ENCODE data around the gene MYH7B. TPM values are rescaled to one million over a fixed set of nuclear protein-coding genes. Genes with fewer than 3 reads are reported as not detected.

The MYH7B gene
- total RNA-seq, 1 donor from 2014 or later: under 0.01 TPM

- Histone ChIP-seq H3K36me3 (ENCODE audit: control insufficient read depth, insufficient read depth, low read length) (peaks cover 13% of the 10 kb centered on the region), H3K27me3 (ENCODE audit: control insufficient read depth, insufficient read depth, low read length) (no peaks in the 10 kb centered on the region), H3K4me3 (ENCODE audit: low read depth, low read length) (no peak overlapping the region)
- no peak for FAIRE-seq
- no peak for DNase-seq (ENCODE audit: low read depth)
- TF ChIP-seq, protein P1, sequence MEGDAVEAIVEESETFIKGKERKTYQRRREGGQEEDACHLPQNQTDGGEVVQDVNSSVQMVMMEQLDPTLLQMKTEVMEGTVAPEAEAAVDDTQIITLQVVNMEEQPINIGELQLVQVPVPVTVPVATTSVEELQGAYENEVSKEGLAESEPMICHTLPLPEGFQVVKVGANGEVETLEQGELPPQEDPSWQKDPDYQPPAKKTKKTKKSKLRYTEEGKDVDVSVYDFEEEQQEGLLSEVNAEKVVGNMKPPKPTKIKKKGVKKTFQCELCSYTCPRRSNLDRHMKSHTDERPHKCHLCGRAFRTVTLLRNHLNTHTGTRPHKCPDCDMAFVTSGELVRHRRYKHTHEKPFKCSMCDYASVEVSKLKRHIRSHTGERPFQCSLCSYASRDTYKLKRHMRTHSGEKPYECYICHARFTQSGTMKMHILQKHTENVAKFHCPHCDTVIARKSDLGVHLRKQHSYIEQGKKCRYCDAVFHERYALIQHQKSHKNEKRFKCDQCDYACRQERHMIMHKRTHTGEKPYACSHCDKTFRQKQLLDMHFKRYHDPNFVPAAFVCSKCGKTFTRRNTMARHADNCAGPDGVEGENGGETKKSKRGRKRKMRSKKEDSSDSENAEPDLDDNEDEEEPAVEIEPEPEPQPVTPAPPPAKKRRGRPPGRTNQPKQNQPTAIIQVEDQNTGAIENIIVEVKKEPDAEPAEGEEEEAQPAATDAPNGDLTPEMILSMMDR (IDR thresholded peaks at IDR 0.05; ENCODE audit: insufficient read depth, low read length, severe bottlenecking): no peak
Observed at GRCh38 chr20:34947336-34947735, 8.3 kb upstream of the MYH7B start.

DNA sequence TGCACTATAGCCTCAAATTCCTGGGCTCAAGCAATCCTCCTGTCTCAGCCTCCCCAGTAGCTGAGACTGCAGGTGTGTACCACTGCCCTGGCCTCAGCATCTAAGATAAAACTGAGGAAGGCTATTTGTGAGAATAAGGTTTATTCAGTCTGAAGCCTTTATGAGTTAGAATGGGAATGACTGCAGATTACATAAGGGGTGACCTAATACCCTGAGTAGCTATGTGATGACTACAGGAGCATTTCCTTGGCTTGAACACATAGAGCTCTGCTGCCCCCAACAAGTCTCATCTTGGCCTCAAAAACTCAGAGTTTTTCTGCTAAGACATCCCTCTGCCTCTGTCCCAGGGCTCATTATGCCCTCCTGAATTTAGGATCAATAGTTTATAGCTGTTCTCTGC is 7.6 kb upstream of the MYH7B start:
- DNase-seq (ENCODE audit: low read depth) (peak; percentile 90), FAIRE-seq (no peak)
- H3K4me3 ChIP-seq (ENCODE audit: low read depth, low read length): no peak overlapping the region
- TF ChIP-seq, protein P1 (IDR thresholded peaks at IDR 0.05; ENCODE audit: insufficient read depth, low read length, severe bottlenecking): peak; percentile 19
- H3K36me3 ChIP-seq (ENCODE audit: control insufficient read depth, insufficient read depth, low read length): peaks cover 8% of the 10 kb centered on the region
- H3K27me3 ChIP-seq (ENCODE audit: control insufficient read depth, insufficient read depth, low read length): no peaks in the 10 kb centered on the region

DNA sequence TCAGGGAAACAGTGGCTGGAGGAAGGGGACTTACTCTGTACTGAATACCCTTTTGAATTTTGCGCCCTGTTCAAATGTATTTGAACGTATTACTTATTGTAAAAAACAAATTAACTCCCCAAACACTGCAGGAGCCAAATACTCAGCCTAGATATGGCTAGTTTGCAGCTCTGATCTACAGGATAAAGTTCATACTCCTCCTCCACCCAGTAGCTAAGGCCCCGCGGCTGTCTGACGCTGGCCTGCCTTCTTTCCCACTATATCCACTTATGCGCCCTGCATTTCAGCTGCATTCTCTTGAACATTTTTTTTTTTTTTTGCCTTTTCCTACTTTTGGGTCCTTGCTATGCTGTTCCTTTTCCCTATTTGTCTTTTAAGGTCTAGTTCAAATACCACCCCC is 6.5 kb upstream of the MYH7B start:
- no peak for FAIRE-seq
- H3K36me3 ChIP-seq (ENCODE audit: control insufficient read depth, insufficient read depth, low read length): peaks cover 10% of the 10 kb centered on the region
- DNase-seq (ENCODE audit: low read depth): no peak

DNA sequence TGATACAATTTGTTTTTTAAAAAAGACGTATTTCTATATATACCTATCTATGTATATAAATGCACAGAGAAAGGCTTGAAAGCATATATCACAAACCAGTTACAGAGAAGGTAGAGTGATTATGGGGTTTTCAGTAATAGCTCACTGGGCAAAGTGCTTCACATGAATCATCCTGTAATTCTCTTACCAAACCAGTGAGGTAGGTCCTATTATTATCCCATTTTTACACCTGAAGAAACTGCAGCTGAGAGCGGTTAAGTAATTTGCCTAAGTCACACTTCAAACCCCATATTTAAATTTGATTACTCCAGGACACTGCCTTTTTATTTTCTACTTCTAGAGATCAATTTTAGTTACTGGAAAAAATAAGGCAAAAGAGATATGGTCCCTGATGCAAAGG is 4.4 kb upstream of the MYH7B start:
- TF ChIP-seq, protein P1 (IDR thresholded peaks at IDR 0.05; ENCODE audit: insufficient read depth, low read length, severe bottlenecking): no peak
- H3K4me3 ChIP-seq (ENCODE audit: low read depth, low read length): no peak overlapping the region
- FAIRE-seq (no peak), DNase-seq (ENCODE audit: low read depth) (peak; percentile 65)
- H3K27me3 ChIP-seq (ENCODE audit: control insufficient read depth, insufficient read depth, low read length): no peaks in the 10 kb centered on the region
- H3K36me3 ChIP-seq (ENCODE audit: control insufficient read depth, insufficient read depth, low read length): peaks cover 8% of the 10 kb centered on the region

More for the DNA sequence above, 6.5 kb upstream of the MYH7B start:
- TF ChIP-seq, protein P1 (IDR thresholded peaks at IDR 0.05; ENCODE audit: insufficient read depth, low read length, severe bottlenecking): no peak
- no peaks in the 10 kb centered on the region for H3K27me3 ChIP-seq (ENCODE audit: control insufficient read depth, insufficient read depth, low read length)
- no peak overlapping the region for H3K4me3 ChIP-seq (ENCODE audit: low read depth, low read length)

DNA sequence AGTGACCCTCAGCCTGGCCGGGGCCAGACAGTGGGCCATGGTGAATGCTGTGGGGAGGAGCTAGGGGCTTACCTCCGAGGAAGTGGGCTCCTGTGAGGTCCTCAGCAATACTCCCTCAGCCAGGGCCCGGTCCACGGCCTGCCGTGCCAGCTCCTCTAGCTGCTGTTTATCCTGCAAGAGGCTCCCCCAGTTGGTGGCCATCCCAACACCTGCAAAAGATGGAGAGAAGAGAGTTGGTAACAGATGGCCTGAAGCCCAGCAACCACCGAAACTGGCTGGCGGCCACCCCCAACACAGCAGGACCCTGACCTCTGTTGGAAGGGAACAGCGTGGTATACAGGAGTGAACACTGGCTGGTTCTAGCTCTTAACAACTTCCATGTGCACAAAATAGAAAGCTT is 4.0 kb upstream of the MYH7B start:
- no peak overlapping the region for H3K4me3 ChIP-seq (ENCODE audit: low read depth, low read length)
- no peak for FAIRE-seq
- no peak for DNase-seq (ENCODE audit: low read depth)
- no peaks in the 10 kb centered on the region for H3K27me3 ChIP-seq (ENCODE audit: control insufficient read depth, insufficient read depth, low read length)
- TF ChIP-seq, protein P1 (IDR thresholded peaks at IDR 0.05; ENCODE audit: insufficient read depth, low read length, severe bottlenecking): no peak
- H3K36me3 ChIP-seq (ENCODE audit: control insufficient read depth, insufficient read depth, low read length): peaks cover 8% of the 10 kb centered on the region

DNA sequence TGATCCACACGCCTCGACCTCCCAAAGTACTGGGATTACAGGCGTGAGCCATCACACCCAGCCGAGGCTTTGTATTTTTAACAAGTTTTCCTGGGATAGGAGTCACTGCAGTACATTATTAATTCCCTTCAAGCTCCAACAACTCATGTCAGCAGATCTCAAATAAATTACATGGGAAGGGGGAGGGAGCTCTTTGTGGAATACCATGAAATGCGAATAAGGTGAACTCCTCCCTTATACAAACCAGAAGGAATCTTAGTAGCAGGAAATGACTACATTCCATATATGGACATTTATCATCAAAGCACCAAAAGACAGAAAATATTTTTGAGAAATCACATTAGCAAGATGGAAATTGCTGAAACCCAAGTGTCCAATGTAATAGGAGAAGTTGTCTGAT is 3.0 kb upstream of the MYH7B start:
- DNase-seq (ENCODE audit: low read depth): no peak
- FAIRE-seq: no peak
- Histone ChIP-seq H3K4me3 (ENCODE audit: low read depth, low read length) (no peak overlapping the region), H3K27me3 (ENCODE audit: control insufficient read depth, insufficient read depth, low read length) (no peaks in the 10 kb centered on the region), H3K36me3 (ENCODE audit: control insufficient read depth, insufficient read depth, low read length) (peaks cover 7% of the 10 kb centered on the region)
- TF ChIP-seq, protein P1 (IDR thresholded peaks at IDR 0.05; ENCODE audit: insufficient read depth, low read length, severe bottlenecking): no peak
